Jurkat, Clone E6-1 (cell line): ENCODE results near the gene MLLT3.

ENCODE experiments used
- DNase-seq: peaks from one replicate; pipeline ENCODE4 v3.0.0-alpha.2; 2011; ENCODE audit warnings: low read depth, low spot score
- H3K4me3 ChIP-seq: 2 replicates; pipeline ENCODE4 v1.5.1; 2011; ENCODE audit warnings: mild to moderate bottlenecking, low read length, control low read depth, moderate library complexity

Gene MLLT3

GRCh38 chr9:20376042-20376441 is 246.3 kb downstream of the MLLT3 start:
- DNase-seq, result no peak
- H3K4me3 ChIP-seq, result no peak overlapping the region

DNA sequence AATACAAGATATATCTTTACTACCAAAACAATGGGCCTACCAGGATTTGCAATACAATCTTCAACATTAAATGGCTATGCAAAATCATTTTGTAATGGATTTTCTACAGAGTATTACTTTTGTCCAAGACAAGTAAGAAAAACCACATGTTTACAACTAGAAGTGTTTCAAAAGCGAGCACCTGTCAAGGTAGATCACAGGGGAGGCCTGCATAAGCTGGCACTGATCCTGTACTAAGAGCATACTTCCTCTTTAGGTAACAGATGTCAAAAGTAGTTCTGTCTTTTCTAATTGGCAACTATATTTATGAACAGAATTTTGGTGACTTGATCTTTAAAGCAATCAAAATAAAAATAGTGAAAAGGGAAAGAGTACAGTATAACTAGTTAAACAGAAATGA is 249.0 kb downstream of the MLLT3 start:
- no peak overlapping the region for H3K4me3 ChIP-seq
- DNase-seq, result no peak

DNA sequence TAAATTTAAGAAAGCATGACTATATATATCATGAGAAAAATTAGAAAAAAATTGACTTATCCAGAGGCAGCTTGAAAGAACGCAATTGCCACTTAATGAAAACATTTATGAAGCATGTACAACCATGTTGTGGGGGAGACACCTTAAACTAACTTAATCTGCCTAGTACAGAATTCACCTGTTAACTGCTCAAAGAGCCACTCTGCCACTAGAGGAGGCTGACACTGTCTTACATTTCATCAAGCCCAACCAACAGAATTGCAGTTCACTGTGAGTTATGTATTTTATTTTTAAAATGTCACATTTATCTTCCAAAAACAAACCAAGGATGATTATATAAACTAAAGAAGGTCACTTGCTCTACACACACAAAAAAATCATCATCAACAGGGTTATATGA is 252.9 kb downstream of the MLLT3 start:
- no peak for DNase-seq
- no peak overlapping the region for H3K4me3 ChIP-seq

DNA sequence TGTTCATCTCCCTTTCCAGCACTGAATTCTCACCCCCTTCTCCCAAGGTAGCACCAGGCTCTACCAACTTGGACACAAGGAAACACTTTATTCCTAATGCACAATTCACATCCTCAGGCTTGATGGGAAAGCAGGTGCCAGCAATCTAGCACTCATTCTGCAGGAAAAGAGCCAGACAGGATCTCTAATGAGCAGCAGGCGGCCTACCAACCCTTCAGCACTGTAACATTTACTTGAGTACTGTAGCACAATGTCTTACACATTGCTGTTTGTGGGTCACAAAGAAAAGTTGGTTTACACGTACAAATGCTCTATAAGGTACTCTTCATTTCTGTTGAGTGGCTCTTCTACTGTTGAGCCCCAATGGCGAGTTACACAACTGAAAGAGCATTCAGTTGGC is 254.4 kb downstream of the MLLT3 start:
- DNase-seq, result no peak
- no peak overlapping the region for H3K4me3 ChIP-seq

GRCh38 chr9:20364959-20365358 is 257.3 kb downstream of the MLLT3 start:
- no peak for DNase-seq
- H3K4me3 ChIP-seq, result no peak overlapping the region

- no peak for DNase-seq
- no peak overlapping the region for H3K4me3 ChIP-seq
Measured at GRCh38 chr9:20363233-20363632, 259.1 kb downstream of the MLLT3 start.

- H3K4me3 ChIP-seq, result no peak overlapping the region
- no peak for DNase-seq
Measured at GRCh38 chr9:20361656-20362570, 260.4 kb downstream of the MLLT3 start.

GRCh38 chr9:20361229-20361628 is 261.1 kb downstream of the MLLT3 start:
- no peak overlapping the region for H3K4me3 ChIP-seq
- DNase-seq, result no peak

- no peak overlapping the region for H3K4me3 ChIP-seq
- DNase-seq, result no peak
Measured at GRCh38 chr9:20358207-20358606, 264.1 kb downstream of the MLLT3 start.

DNA sequence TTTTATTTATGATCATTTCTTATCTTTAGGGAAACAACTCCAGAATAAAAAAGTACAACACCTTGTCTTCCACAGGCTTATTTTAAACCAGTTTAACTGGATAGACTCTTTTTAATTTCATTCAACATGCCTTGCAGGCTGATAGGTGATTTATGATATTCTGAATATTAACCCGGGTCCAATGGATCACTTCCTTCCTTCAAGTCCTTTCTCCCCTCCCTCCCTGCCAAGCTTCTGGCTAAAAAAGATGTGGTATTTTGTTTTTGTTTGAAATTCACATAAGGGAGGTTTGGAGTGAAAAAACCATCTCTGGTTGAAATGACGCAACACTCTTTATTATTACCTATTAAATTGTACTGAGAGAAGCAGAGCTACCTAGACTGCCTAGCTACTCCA is 265.3 kb downstream of the MLLT3 start:
- no peak for DNase-seq

DNA sequence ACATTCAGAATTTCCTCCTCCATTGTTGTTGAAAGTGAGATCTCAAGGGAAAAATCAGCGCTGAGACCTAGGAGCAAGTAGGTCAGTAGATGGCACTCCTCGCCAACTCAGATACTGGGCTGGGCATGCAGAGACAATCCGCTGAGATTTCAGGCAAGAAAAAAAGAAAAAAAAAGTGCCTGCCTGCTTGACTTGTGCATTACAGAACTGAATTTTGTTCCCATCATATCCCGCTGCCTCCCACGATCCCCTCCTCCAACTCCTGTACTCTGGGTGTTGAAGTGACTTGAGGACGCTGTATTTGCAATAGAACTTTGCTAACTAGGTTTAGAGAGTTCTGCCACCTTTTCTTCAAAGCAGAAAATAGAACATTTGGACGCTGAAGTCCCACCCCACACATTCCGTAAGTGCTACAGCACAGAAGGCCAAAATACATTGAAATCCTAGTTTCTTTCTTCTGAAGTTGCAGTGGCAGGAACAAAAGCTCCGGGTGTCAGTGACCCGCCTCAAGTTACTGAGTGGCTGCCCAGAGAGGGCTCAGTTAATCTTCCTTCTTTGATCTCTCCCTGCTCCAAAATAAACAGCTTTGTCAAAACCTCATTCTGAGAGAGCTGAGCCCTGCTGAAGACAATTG is 265.8 kb downstream of the MLLT3 start:
- peak; percentile 9 for DNase-seq
- H3K4me3 ChIP-seq, result no peak overlapping the region

More for the DNA sequence above, 265.3 kb downstream of the MLLT3 start:
- H3K4me3 ChIP-seq, result no peak overlapping the region

GRCh38 chr9:20355022-20355421 is 267.3 kb downstream of the MLLT3 start:
- DNase-seq, result no peak
- no peak overlapping the region for H3K4me3 ChIP-seq

- no peak overlapping the region for H3K4me3 ChIP-seq
- DNase-seq, result no peak
Measured at GRCh38 chr9:20353931-20354652, 268.2 kb downstream of the MLLT3 start.

DNA sequence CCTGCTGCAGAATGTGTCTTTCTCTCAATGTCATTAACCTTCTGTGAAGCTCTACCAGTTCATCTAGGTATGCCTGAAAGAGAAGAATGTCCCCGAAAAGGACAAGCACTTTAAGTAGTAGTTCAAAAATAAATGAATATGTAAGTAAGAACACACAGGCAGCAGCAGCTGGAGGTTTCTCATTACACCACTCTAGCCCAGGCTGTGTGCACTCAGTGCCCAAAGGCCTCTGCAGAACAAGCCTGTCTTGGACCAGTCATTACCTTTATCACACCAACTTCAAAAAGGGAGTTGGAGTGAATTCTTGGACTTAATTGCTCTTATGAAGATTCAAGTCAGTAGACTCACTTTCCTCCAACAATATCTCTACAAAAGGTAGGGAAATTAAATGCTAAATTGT is 268.8 kb downstream of the MLLT3 start:
- no peak overlapping the region for H3K4me3 ChIP-seq
- no peak for DNase-seq

DNA sequence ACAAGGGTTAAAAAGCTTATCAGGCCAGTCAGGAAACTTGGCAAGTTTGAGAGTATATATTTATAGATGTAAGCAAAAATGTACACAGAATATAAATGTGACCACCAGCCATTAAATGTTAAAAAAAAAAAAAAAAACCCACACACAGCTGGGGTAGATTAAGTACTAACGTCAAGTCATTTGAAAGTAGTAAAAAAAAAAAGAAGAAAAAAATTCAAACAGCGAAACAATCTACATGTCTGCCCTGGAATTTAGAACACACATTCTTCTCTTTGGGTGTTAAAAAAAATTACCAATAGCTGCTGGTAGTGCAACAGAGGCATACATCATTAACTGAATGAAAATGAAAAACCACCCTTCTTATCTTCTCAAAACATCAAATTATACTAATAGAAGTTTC is 269.7 kb downstream of the MLLT3 start:
- DNase-seq, result no peak
- H3K4me3 ChIP-seq, result no peak overlapping the region

DNA sequence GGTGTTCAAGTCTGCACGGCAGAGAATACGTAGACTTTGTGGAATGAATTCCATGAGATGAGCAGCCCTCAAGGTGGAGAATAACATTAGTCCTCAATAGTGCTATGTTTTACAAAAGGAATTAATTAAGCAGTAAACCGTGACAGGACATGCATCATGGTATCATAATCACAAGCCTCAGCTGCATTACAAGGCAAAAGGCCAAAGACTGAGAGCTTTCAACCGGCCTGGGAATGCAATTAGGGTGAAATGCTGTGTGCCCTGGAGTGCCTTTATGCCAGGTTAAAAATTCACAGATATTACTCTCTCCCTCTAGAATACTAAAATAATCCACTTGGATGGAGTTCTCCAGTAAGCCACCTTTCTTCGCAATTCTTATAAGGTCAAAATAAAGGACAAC is 270.6 kb downstream of the MLLT3 start:
- DNase-seq, result no peak
- H3K4me3 ChIP-seq, result no peak overlapping the region

DNA sequence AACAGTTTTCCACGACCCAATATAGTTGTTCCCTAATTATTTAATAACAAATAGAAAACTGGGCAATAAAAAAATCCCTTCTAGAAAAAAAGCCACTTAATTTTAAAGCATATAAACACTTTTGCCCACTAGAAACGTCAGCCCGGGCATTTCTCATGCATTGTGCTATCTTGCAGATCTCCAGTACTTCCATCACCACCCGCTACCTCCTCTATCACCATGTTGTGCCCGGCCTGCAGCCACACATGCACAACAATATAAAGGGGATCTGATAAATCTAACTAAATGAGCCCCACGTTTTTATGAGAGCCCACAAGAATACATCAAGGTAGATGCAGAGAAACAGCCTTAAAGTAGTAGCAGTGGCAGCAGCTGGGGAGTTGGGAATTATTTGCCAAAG is 272.7 kb downstream of the MLLT3 start:
- no peak for DNase-seq
- H3K4me3 ChIP-seq, result no peak overlapping the region

DNA sequence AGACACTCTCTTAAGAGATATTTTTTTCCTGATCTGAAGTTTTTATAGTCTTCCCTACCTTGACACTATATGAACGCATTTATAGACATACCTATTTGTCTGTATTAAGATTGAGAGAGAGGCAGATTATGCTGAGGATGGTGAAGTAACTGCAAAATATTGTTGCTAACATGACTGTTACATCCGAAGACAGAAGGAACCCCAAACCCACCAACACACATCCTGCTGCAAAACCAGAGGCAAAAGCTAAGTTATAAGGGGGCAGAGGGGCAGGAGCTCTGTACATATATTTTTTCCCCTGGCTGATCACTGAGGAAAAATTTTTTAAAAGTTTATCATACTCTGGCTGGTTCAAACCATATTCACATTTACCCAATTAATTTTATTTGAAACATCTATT is 279.0 kb downstream of the MLLT3 start:
- DNase-seq, result no peak
- H3K4me3 ChIP-seq, result no peak overlapping the region

DNA sequence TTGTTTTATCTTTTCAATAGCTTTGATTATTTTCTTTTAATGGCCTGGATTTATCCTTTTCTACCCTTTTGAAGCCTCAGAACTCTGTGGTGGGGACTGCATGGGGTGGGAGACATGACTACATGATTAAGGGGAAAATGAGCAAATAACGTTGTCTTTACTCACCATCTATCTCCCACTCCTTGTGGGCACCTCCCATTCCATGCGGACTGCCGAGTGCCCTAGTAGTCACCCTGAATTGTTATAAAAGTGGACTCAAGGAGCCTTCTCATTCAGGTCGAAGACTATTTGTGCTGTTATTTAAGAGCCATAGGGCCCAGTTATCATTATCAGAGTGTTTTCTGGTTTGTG is 281.8 kb downstream of the MLLT3 start:
- H3K4me3 ChIP-seq, result no peak overlapping the region
- no peak for DNase-seq

GRCh38 chr9:20335668-20336332 is 286.5 kb downstream of the MLLT3 start:
- DNase-seq, result no peak

More at GRCh38 chr9:20335668-20336332, 286.5 kb downstream of the MLLT3 start:
- H3K4me3 ChIP-seq, result no peak overlapping the region
